Uterus (tissue), 2 donors: ENCODE results near the gene TMEM132E.

Experiments
- POLR2A ChIP-seq, 2 donors: fragments of 450-650 bp; IDR thresholded peaks; one replicate each; pipeline ENCODE4 v1.6.1; 2016; ENCODE audit warnings: antibody characterized with exemption in 2 of 2, mild to moderate bottlenecking in 1 of 2, moderate library complexity in 1 of 2
- TF ChIP-seq, protein P1 (sequence below), 4 experiments: fragments of 200-600 bp in 2 of 4; fragments of 450-650 bp in 2 of 4; sonication (generic) in 2 of 4; IDR thresholded peaks; one replicate each; pipeline ENCODE4 v1.5.1; 2016 to 2019; ENCODE audit warnings: antibody characterized with exemption in 4 of 4, mild to moderate bottlenecking in 2 of 4, moderate library complexity in 1 of 4

DNA sequence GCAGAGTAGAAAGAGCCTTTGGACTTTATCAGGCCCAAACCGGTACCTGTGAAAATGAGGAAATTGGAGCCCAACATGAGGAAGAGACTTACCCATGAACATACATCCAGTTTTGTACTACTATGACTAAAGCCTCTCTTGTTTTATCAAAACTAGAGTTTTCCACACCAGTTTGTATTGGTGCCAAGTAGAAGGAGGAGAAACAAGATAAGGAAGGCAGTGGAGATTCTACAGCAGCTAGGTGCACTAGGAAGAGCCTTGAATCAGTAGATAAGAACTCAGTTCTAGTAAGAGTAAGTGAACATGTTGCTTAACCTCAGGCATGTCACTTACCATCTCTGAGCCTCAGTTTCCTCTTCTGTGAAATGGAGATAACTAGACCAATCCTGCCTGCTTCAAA lies 13.7 kb upstream of the TMEM132E start:
- TF ChIP-seq, protein P1, sequence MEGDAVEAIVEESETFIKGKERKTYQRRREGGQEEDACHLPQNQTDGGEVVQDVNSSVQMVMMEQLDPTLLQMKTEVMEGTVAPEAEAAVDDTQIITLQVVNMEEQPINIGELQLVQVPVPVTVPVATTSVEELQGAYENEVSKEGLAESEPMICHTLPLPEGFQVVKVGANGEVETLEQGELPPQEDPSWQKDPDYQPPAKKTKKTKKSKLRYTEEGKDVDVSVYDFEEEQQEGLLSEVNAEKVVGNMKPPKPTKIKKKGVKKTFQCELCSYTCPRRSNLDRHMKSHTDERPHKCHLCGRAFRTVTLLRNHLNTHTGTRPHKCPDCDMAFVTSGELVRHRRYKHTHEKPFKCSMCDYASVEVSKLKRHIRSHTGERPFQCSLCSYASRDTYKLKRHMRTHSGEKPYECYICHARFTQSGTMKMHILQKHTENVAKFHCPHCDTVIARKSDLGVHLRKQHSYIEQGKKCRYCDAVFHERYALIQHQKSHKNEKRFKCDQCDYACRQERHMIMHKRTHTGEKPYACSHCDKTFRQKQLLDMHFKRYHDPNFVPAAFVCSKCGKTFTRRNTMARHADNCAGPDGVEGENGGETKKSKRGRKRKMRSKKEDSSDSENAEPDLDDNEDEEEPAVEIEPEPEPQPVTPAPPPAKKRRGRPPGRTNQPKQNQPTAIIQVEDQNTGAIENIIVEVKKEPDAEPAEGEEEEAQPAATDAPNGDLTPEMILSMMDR (IDR thresholded peaks at IDR 0.05): no peak
- no peak for TF ChIP-seq POLR2A (IDR thresholded peaks at IDR 0.05)
